Calu3 (cell line): ENCODE data around the gene SYT17. TPM values are rescaled to one million over a fixed set of nuclear protein-coding genes. Genes with fewer than 3 reads are reported as not detected.
A peak's percentile ranks its signal among the peaks of the same experiment; 100 is the strongest.

Experiments used
- BruUV-seq: library from RNA; stranded (reverse); fragments of 400-500 nt; replicated peaks from 2 replicates; lab custom pipeline; 2021; lab: Mats Ljungman, UMichigan
- CTCF ChIA-PET: fragments of 300-600 bp; sonication (Branson Sonifier 250); formaldehyde crosslinking; loops from one replicate; lab custom pipeline; 2022; ENCODE audit warnings: antibody characterized with exemption; lab: Charles Lee
- DNase-seq: peaks from one replicate; pipeline ENCODE4 v3.0.0; 2022
- H3K27ac Mint-ChIP-seq: one replicate; pipeline ENCODE4 v1.8.0; 2022; ENCODE audit warnings: mixed read lengths; ENCODE audit not compliant: unreplicated experiment
- H3K27me3 Mint-ChIP-seq: one replicate; pipeline ENCODE4 v1.8.0; 2022; ENCODE audit warnings: mixed read lengths; ENCODE audit not compliant: unreplicated experiment
- H3K36me3 Mint-ChIP-seq: one replicate; pipeline ENCODE4 v1.8.0; 2022; ENCODE audit warnings: mild to moderate bottlenecking, moderate library complexity, mixed read lengths; ENCODE audit not compliant: insufficient read depth, unreplicated experiment
- H3K4me1 Mint-ChIP-seq: one replicate; pipeline ENCODE4 v1.8.0; 2022; ENCODE audit warnings: mild to moderate bottlenecking, low read depth, mixed read lengths; ENCODE audit not compliant: unreplicated experiment
- H3K4me3 Mint-ChIP-seq: one replicate; pipeline ENCODE4 v1.8.0; 2022; ENCODE audit warnings: mild to moderate bottlenecking, low read depth, moderate library complexity, mixed read lengths; ENCODE audit not compliant: unreplicated experiment
- H3K9me3 Mint-ChIP-seq: one replicate; pipeline ENCODE4 v1.8.0; 2022; ENCODE audit warnings: low read depth, mixed read lengths; ENCODE audit not compliant: unreplicated experiment
- intact Hi-C: fragments of 100-400 bp; cut with micrococcal nuclease; formaldehyde crosslinking; loops from one replicate; pipeline ENCODE4 v1.10.0; 2022; ENCODE audit not compliant: unreplicated experiment
- total RNA-seq: library from RNA; stranded (reverse); gene quantifications from 2 replicates; pipeline ENCODE4 v1.2.3, GENCODE V29; 2022
- TF ChIP-seq, protein P1 (sequence below): fragments of 200-600 bp; IDR thresholded peaks from one replicate; pipeline ENCODE4 v1.8.0; 2022; ENCODE audit warnings: antibody characterized with exemption; ENCODE audit not compliant: unreplicated experiment

Gene SYT17
- total RNA-seq, 1 experiment from 2014 or later = 10.6 TPM

DNA sequence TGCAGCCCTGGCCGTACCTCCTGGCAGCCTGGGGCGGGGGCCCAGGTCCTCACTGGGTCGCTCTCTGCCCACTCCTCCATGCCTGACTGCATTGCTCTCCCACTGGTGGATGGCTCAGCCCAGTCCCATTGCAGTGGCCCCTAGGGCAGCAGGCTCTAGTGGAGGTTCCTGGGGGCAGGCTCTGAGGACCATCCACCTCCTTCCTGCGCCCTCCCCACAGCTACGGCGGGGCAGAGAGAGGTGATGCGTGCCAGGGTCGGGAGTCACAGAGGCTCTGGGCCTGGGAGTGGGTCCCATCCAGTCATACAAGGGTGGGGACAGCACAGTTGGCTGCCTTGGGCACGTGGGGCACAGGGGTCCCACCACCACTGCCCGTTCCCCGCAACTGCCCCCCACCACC lies 73.5 kb downstream of the SYT17 start:
- no TSS peak for BruUV-seq
- TF ChIP-seq, protein P1, sequence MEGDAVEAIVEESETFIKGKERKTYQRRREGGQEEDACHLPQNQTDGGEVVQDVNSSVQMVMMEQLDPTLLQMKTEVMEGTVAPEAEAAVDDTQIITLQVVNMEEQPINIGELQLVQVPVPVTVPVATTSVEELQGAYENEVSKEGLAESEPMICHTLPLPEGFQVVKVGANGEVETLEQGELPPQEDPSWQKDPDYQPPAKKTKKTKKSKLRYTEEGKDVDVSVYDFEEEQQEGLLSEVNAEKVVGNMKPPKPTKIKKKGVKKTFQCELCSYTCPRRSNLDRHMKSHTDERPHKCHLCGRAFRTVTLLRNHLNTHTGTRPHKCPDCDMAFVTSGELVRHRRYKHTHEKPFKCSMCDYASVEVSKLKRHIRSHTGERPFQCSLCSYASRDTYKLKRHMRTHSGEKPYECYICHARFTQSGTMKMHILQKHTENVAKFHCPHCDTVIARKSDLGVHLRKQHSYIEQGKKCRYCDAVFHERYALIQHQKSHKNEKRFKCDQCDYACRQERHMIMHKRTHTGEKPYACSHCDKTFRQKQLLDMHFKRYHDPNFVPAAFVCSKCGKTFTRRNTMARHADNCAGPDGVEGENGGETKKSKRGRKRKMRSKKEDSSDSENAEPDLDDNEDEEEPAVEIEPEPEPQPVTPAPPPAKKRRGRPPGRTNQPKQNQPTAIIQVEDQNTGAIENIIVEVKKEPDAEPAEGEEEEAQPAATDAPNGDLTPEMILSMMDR = no peak
- no peaks in the 10 kb centered on the region for H3K27me3 Mint-ChIP-seq
- H3K4me1 Mint-ChIP-seq = peaks cover 6% of the 10 kb centered on the region
- intact Hi-C loops = no loop called here
- no peak overlapping the region for H3K27ac Mint-ChIP-seq
- no peak for DNase-seq
- no peaks in the 10 kb centered on the region for H3K9me3 Mint-ChIP-seq
- CTCF ChIA-PET = interaction anchor here (0.6 kb wide), 1 partner anchor 120 kb away, joined by 3 read pairs; no protein-coding TSS in a partner anchor
- no peaks in the 10 kb centered on the region for H3K36me3 Mint-ChIP-seq
- no peak overlapping the region for H3K4me3 Mint-ChIP-seq

- CTCF ChIA-PET = interaction anchor here (0.6 kb wide), 1 partner anchor 120 kb away, joined by 3 read pairs; no protein-coding TSS in a partner anchor
- Mint-ChIP-seq H3K4me1 (no peaks in the 10 kb centered on the region), H3K27me3 (no peaks in the 10 kb centered on the region), H3K27ac (peak overlapping the region; percentile 12), H3K9me3 (no peaks in the 10 kb centered on the region), H3K4me3 (no peak overlapping the region), H3K36me3 (no peaks in the 10 kb centered on the region)
- TF ChIP-seq, protein P1 = no peak
- intact Hi-C loops = no loop called here
- no peak for DNase-seq
- no TSS peak for BruUV-seq
Measured at GRCh38 chr16:19242186-19242585, 74.1 kb downstream of the SYT17 start.

DNA sequence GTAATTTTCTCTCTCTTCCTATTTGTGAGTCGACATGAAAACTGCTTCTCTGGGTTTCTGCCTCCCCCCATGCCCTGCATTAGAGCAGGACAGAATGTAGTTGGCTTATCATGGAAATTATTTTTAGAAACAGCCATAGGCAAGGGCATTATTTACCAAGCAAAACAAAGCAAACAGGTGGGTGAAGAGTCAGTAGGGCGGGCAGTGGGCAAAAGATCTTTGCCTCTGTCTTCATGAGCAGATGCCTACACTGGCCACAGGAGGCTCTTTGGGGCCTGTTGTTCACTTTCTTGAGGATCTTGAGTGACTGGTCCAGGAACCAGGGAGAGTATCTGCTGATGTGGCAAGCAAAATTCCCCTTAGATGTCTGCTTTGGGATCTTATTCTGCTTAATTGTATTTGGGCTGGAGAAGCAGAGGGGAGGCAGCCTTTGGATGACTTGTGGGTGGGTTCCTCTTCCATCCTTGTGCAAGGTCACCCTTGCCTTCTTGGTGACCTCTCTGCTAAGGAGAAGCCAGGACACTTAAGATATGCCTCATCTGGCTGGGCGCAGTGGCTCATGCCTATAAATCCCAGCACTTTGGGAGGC lies 75.0 kb downstream of the SYT17 start:
- Mint-ChIP-seq H3K4me3 (no peak overlapping the region), H3K4me1 (no peaks in the 10 kb centered on the region), H3K36me3 (no peaks in the 10 kb centered on the region), H3K9me3 (no peaks in the 10 kb centered on the region), H3K27ac (no peak overlapping the region), H3K27me3 (no peaks in the 10 kb centered on the region)
- CTCF ChIA-PET = interaction anchor here (0.5 kb wide), 1 partner anchor 133 kb away, joined by 3 read pairs; no protein-coding TSS in a partner anchor
- no TSS peak for BruUV-seq
- DNase-seq = no peak
- intact Hi-C loops = no loop called here
- TF ChIP-seq, protein P1 = no peak

GRCh38 chr16:19245326-19245925 lies 77.4 kb downstream of the SYT17 start:
- no TSS peak for BruUV-seq
- intact Hi-C loops = no loop called here
- no peak for DNase-seq
- no peak overlapping the region for H3K27ac Mint-ChIP-seq
- no peaks in the 10 kb centered on the region for H3K36me3 Mint-ChIP-seq
- H3K27me3 Mint-ChIP-seq = no peaks in the 10 kb centered on the region
- no peak overlapping the region for H3K4me3 Mint-ChIP-seq
- TF ChIP-seq, protein P1 = no peak
- H3K4me1 Mint-ChIP-seq = no peaks in the 10 kb centered on the region
- no peaks in the 10 kb centered on the region for H3K9me3 Mint-ChIP-seq
- CTCF ChIA-PET = interaction anchor here (0.6 kb wide), 1 partner anchor 182 kb away, joined by 3 read pairs; no protein-coding TSS in a partner anchor
